Measurements from ENCODE around the gene PGC. TPM values are rescaled to one million over a fixed set of nuclear protein-coding genes. Genes with fewer than 3 reads are reported as not detected.
A peak's percentile ranks its signal among the peaks of the same experiment; 100 is the strongest.

PGC gene
- total and polyA plus RNA-seq, 2 of the 8 experiments (the other 6 are each of a cell fraction or from before 2014, with no cell fraction given), result 0.09 TPM; not detected in 1

GRCh38 chr6:41785689-41786450 lies 38.7 kb upstream of the PGC start (continued):
- TF ChIP-seq CBX8 (IDR thresholded peaks at IDR 0.05; ENCODE audit: borderline replicate concordance, low read depth, low read length) (no peak), RXRA (IDR thresholded peaks at IDR 0.05; ENCODE audit: insufficient read depth, low read depth, low read length) (no peak), YY1 (IDR thresholded peaks at IDR 0.05; ENCODE audit: low read depth, low read length) (no peak), RFX5 (IDR thresholded peaks at IDR 0.05; ENCODE audit: borderline replicate concordance, low read depth, low read length) (no peak), TAF7 (optimal IDR thresholded peaks at IDR 0.05; ENCODE audit: borderline replicate concordance, low read depth, low read length) (no peak), SRF (IDR thresholded peaks at IDR 0.05; ENCODE audit: low read depth, low read length) (no peak), HDAC2 (IDR thresholded peaks at IDR 0.05; ENCODE audit: borderline replicate concordance in 1 of 2, low read depth in 2 of 2, low read length in 2 of 2) (no peak), EZH2 (IDR thresholded peaks at IDR 0.05; ENCODE audit: low read depth, low read length, severe bottlenecking) (no peak), CTBP2 (IDR thresholded peaks at IDR 0.05; ENCODE audit: borderline replicate concordance, insufficient read depth, insufficient read length, low read length) (peak; percentile 24), BRCA1 (IDR thresholded peaks at IDR 0.05; ENCODE audit: low read depth, low read length) (no peak), CTCF (IDR thresholded peaks at IDR 0.05; ENCODE audit: control extremely low read depth in 1 of 3, insufficient read depth in 1 of 3, low read depth in 1 of 3, low read length in 3 of 3) (no peak), RBBP5 (IDR thresholded peaks at IDR 0.05; ENCODE audit: borderline replicate concordance, low read depth, low read length) (0 out of 2 replicates have a peak, but pooled peaks have one; percentile 51), KDM5A (IDR thresholded peaks at IDR 0.05; ENCODE audit: low read length) (no peak), SP1 (IDR thresholded peaks at IDR 0.05; ENCODE audit: low read depth, low read length) (no peak), ASH2L (IDR thresholded peaks at IDR 0.05; ENCODE audit: low read length) (peak; percentile 64), TBP (IDR thresholded peaks at IDR 0.05; ENCODE audit: low read depth, low read length) (no peak), CEBPB (IDR thresholded peaks at IDR 0.05; ENCODE audit: low read depth, low read length) (no peak)
- TF ChIP-seq, protein P1, sequence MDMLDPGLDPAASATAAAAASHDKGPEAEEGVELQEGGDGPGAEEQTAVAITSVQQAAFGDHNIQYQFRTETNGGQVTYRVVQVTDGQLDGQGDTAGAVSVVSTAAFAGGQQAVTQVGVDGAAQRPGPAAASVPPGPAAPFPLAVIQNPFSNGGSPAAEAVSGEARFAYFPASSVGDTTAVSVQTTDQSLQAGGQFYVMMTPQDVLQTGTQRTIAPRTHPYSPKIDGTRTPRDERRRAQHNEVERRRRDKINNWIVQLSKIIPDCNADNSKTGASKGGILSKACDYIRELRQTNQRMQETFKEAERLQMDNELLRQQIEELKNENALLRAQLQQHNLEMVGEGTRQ (IDR thresholded peaks at IDR 0.05; ENCODE audit: low read length), result no peak
- TF ChIP-seq, protein P2, sequence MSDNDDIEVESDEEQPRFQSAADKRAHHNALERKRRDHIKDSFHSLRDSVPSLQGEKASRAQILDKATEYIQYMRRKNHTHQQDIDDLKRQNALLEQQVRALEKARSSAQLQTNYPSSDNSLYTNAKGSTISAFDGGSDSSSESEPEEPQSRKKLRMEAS (IDR thresholded peaks at IDR 0.05), result no peak

All from H1 (cell line).